Measurements from ENCODE around the gene SLFN14.
"Not testable (repeated sequence)": the region's sequence is repeated elsewhere in the genome, so short reads cannot be mapped to it uniquely, and the experiment has no call there.

SLFN14 gene

DNA sequence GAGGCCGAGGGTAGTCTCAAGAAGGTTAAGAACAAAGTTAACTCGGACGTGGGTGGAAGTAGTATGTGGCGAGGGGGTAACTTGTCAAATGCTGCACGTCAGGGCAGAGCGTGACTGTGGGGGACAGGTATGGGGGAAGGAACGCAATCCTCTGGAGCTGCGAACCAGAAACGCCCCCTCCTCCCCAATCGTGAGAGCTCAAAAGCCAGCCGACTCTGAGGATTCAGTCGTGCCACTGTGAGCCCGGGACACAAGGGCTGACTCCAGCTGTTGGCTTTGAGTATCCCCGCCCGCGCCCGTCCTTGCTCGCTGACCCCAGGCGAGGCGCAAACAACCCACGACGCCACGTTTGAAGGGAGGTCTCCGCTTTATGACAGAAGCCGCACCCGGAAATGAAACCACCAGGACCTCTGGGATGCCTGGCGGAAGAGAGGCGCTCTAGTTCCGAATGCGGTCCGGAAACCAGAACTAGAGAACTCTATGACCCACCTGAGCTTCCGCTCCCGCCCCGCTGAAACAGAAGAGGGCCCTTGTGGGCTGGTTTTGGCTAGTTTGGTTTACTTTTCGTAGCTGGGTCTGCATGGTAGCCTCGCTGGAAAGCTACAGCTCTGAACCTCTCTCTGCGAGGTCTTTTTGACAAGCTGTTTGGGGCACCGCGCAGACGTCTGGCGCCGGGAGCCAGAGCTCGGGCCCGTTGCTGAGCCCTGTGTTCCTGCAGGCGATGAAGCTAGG is 17.7 kb upstream of the SLFN14 start, which contains the start of gene PEX12:
Gene PEX12 (minus strand): TSS at position 375 of the 732 bp plus-strand sequence. CDS start 550 bp downstream, outside the sequence.
- peak; percentile 97 for ATAC-seq
- peaks cover 7% of the 10 kb centered on the region for H3K36me3 Mint-ChIP-seq (ENCODE audit: low read depth)
- H3K4me3 Mint-ChIP-seq, result peak within 1 kb of the TSS; percentile 99
- peak; percentile 87 for DNase-seq
- no peaks in the 10 kb centered on the region for H3K9me3 Mint-ChIP-seq
- H3K27ac Mint-ChIP-seq, result peak within 1 kb of the TSS; percentile 98
- H3K4me1 Mint-ChIP-seq, result peaks cover 29% of the 10 kb centered on the region
- H3K27me3 Mint-ChIP-seq, result no peaks in the 10 kb centered on the region

DNA sequence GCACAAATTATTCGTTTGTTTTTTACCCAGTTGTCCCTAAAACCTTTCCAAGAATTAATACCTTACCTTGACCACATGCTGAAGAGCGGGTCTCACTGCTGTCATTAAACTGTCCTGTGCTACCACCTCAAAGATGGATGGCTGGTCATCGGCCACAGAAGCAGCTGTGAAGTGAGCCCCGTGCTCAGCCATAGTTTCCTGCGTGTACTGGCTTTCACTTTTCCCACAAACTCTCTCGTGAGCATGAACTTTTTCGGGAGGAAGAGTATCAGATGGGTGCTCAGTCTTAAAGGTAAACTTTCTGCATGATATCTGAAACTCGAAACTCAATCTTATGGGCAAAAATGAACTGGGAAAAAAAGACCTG is 17.2 kb upstream of the SLFN14 start:
- Mint-ChIP-seq H3K9me3 (no peaks in the 10 kb centered on the region), H3K36me3 (ENCODE audit: low read depth) (peaks cover 7% of the 10 kb centered on the region), H3K4me3 (peak overlapping the region; percentile 99), H3K27ac (peak overlapping the region; percentile 98), H3K4me1 (peaks cover 29% of the 10 kb centered on the region), H3K27me3 (no peaks in the 10 kb centered on the region)
- ATAC-seq, result no peak
- no peak for DNase-seq

DNA sequence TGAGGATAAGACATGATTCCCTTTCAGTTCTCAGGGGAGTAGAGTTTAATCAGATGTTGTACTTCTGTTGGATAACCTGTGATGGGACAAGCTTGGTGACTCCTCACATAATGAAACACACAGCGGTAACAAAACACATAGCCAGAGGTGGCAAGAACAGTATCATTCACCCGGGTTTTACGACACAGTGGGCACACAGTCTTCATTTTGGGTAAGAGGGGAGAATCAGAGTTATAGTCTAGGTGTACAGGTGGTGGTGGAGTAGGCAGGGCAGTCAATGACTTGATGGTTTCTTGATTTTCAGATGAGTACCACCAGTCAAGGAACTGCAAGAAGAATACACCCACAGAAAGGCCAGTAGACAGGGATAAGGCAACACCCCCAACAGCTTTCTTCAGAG is 15.1 kb upstream of the SLFN14 start:
- Mint-ChIP-seq H3K36me3 (ENCODE audit: low read depth) (peaks cover 9% of the 10 kb centered on the region), H3K27ac (peak overlapping the region; percentile 44), H3K4me1 (peaks cover 32% of the 10 kb centered on the region), H3K27me3 (no peaks in the 10 kb centered on the region), H3K9me3 (no peaks in the 10 kb centered on the region), H3K4me3 (no peak overlapping the region)
- ATAC-seq, result no peak
- DNase-seq, result no peak

DNA sequence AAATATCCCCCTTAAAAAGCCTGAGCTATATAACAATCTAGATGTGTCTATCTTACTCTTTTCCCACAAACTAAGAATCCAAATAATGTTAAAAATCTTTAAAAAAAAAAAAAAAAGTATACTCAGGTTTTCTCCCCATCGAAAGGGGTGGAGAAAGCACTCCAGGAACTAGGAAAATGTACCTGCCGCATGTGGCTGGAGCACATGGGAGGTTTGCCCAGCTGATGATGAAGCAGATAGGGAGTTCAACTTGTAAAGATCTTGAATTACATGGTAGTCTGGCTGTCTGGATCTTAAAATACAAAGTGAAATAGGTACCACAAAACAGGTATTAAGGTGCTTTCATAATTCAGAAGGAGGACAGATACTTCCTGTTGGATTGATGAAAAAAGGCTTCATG is 8.8 kb upstream of the SLFN14 start:
- DNase-seq (no peak), ATAC-seq (no peak)
- Mint-ChIP-seq H3K27me3 (no peaks in the 10 kb centered on the region), H3K9me3 (no peaks in the 10 kb centered on the region), H3K36me3 (ENCODE audit: low read depth) (peaks cover 14% of the 10 kb centered on the region), H3K4me1 (peaks cover 40% of the 10 kb centered on the region), H3K4me3 (peak overlapping the region; percentile 99), H3K27ac (peak overlapping the region; percentile 99)

DNA sequence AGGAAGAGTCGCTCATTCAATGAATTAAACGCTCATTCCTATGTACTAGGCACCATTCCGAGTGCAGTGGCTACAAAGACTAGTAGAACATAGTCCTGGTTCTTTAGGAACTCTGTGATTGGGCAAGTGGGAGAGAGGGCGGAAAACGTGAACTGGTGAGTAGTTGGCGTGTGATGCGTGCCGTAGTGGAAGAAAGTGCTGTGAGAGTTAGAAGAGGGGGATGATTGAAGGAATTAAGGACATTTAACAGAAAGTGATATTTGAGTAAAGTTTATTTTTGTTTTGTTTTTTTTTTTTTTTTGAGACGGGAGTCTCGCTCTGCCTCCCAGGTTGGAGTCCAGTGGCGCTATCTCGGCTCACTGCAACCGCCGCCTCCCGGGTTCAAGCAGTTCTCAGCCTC is 7.9 kb upstream of the SLFN14 start:
- peaks cover 12% of the 10 kb centered on the region for H3K36me3 Mint-ChIP-seq (ENCODE audit: low read depth)
- H3K27me3 Mint-ChIP-seq, result no peaks in the 10 kb centered on the region
- ATAC-seq (peak; percentile 72), DNase-seq (peak; percentile 54)
- H3K4me3 Mint-ChIP-seq, result peak overlapping the region; percentile 99
- peaks cover 40% of the 10 kb centered on the region for H3K4me1 Mint-ChIP-seq
- H3K27ac Mint-ChIP-seq, result peak overlapping the region; percentile 99
- H3K9me3 Mint-ChIP-seq, result no peaks in the 10 kb centered on the region

DNA sequence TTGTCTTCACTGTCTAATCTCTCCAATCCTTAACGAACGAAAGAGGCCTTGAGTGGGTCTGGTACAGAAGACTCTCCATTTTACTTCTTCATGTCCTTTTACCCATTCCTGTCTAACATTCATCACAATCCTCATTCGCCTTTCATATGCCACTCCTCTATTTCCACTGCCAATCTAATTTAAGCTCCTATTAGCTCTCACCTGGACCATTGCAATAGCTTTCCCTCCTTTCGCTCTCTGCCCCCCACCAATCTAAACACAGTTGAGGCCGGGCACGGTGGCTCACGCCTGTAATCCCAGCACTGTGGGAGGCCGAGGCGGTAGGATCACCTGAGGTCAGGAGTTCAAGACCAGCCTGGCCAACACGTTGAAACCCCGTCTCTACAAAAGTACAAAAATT is 6.3 kb upstream of the SLFN14 start:
- Mint-ChIP-seq H3K4me3 (peak overlapping the region; percentile 99), H3K4me1 (peaks cover 40% of the 10 kb centered on the region), H3K27ac (peak overlapping the region; percentile 40), H3K9me3 (no peaks in the 10 kb centered on the region), H3K36me3 (ENCODE audit: low read depth) (peaks cover 12% of the 10 kb centered on the region), H3K27me3 (no peaks in the 10 kb centered on the region)
- DNase-seq (no peak), ATAC-seq (no peak)

DNA sequence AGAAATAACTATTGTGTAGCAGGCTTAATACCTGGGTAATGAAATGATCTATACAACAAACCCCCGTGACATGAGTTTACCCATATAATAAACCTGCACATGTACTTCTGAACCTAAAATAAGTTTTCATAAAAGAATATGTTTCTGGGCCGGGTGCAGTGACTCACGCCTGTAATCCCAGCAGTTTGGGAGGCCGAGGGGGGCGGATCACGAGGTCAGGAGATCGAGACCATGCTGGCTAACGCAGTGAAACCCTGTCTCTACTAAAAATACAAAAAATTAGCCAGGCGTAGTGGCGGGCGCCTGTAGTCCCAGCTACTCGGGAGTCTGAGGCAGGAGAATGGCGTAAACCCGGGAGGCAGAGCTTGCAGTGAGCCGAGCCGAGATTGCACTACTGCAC is 2.6 kb upstream of the SLFN14 start:
- H3K27me3 Mint-ChIP-seq; ATAC-seq; H3K9me3 Mint-ChIP-seq; H3K36me3 Mint-ChIP-seq (ENCODE audit: low read depth); H3K27ac Mint-ChIP-seq; H3K4me3 Mint-ChIP-seq; DNase-seq: not testable (repeated sequence)
- H3K4me1 Mint-ChIP-seq, result peaks cover 22% of the 10 kb centered on the region

DNA sequence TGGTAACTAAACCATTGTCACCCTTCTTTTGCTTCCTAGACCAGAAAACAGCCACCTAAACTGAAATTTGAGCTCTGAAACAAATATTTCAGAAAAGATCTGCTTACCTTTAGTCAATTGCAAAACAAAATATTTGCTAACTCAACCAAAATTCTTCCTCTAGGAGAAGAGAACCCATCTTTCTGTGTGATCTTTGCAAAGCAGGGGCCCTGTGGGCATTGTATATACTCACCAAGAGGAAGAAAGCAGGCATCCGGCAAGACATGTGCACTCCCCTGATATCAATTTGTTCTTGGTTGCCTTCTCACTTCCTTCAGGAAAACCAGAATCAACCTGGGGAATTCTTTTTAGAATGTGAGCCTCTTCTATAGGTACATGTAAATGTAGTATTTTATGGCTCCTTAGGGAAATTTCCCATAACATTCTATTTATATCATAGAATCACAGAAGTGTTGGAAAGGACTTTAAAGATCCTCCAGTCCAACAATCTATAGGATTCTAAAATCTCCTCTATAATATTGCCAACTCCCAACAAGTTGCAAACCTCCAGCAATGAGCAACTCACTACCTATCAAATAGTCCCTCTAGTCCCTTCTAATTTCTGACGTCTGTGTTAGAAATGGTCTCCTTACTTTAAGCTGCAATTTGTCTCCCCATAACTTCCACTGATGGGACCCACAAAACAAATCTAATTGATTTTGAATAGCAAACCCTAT is 966 bp downstream of the SLFN14 start:
- H3K27ac Mint-ChIP-seq, result no peak overlapping the region
- H3K4me3 Mint-ChIP-seq, result no peak overlapping the region
- no peak for DNase-seq
- ATAC-seq, result no peak
- no peaks in the 10 kb centered on the region for H3K9me3 Mint-ChIP-seq
- H3K4me1 Mint-ChIP-seq, result peaks cover 9% of the 10 kb centered on the region
- H3K27me3 Mint-ChIP-seq, result peaks cover 5% of the 10 kb centered on the region
- no peaks in the 10 kb centered on the region for H3K36me3 Mint-ChIP-seq (ENCODE audit: low read depth)

DNA sequence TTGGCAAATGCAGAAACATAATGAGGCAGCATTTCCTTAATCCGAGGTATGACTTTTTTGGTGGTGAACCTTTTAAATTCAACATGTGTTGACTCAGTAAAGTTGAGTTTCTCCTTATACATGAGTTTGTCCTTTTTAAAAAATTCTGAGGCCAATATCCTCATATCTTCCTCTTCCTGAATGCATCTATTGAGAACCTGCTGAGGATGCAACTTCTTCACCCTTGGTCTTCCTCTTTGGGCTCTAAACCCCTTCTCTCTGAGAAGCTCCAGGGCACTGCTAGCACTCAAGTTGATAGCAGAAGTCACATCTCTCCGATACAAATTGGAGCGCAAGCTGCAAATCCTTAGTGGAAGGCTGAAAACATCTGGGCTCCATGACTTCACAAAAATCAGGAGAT is 3.3 kb downstream of the SLFN14 start:
- Mint-ChIP-seq H3K27ac (no peak overlapping the region), H3K4me1 (peaks cover 9% of the 10 kb centered on the region), H3K27me3 (peaks cover 5% of the 10 kb centered on the region), H3K9me3 (no peaks in the 10 kb centered on the region), H3K36me3 (ENCODE audit: low read depth) (no peaks in the 10 kb centered on the region), H3K4me3 (no peak overlapping the region)
- DNase-seq (no peak), ATAC-seq (no peak)

DNA sequence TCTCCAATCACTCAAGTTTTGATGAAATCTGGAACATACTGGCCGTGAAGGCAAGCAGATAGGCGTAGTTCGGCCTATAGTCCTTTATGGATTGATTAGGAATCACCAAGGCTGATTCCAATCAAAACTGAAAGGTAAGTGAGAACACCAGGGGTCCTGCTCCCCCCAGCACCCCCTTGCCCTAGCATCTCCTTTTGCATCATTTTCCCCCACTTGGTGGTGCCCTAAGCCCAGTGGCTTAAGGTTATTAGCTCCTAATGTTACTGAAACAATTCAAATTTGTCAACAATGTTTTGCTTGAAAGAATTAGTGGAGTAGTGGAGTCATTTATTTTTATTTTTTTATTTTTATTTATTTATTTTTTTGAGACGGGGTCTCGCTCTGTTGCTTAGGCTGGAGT is 4.9 kb downstream of the SLFN14 start:
- DNase-seq (no peak), ATAC-seq (no peak)
- H3K27ac Mint-ChIP-seq, result no peak overlapping the region
- H3K9me3 Mint-ChIP-seq, result no peaks in the 10 kb centered on the region
- H3K4me3 Mint-ChIP-seq, result no peak overlapping the region
- peaks cover 5% of the 10 kb centered on the region for H3K27me3 Mint-ChIP-seq
- peaks cover 5% of the 10 kb centered on the region for H3K4me1 Mint-ChIP-seq
- no peaks in the 10 kb centered on the region for H3K36me3 Mint-ChIP-seq (ENCODE audit: low read depth)

DNA sequence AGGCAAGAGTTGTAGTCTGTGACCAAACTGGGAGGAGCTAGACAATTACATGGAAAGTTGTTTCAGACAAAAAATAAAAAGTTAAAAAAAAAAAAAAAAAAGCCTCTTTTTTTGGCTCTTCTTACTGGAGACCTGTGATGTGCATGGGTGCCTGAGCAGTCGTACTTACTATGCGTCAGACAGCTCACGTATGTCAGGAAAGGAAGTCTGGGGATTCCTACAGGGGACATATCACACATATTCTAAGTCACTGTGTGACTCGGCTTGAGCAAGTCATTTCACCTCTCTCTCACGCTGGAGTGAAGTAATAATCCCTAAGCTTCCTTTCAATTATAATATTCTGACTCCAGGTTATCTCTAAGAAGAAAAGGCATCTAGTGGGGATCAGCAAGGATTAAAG is 6.0 kb downstream of the SLFN14 start:
- no peak overlapping the region for H3K27ac Mint-ChIP-seq
- peaks cover 5% of the 10 kb centered on the region for H3K27me3 Mint-ChIP-seq
- peaks cover 2% of the 10 kb centered on the region for H3K4me1 Mint-ChIP-seq
- H3K4me3 Mint-ChIP-seq, result no peak overlapping the region
- ATAC-seq (peak; percentile 78), DNase-seq (no peak)
- H3K9me3 Mint-ChIP-seq, result no peaks in the 10 kb centered on the region
- no peaks in the 10 kb centered on the region for H3K36me3 Mint-ChIP-seq (ENCODE audit: low read depth)

DNA sequence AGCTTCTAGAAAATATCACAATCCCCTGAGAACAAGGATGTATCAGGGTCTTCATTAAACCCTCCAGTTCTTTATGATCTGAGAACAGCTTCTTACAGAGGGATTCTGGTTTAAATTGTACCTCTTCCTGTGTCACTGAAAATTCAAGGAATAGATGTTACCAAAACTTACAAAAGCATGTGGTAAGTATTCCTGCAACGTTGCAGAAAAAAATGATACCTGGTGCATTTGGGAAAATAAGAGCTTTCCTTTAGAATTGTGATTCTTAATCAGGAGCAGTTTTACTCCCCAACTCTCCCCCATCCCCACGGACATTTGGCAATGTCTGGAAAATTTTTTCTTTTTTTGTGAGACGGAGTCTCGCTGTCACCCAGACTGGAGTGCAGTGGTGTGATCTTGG is 7.3 kb downstream of the SLFN14 start:
- no peaks in the 10 kb centered on the region for H3K27me3 Mint-ChIP-seq
- no peaks in the 10 kb centered on the region for H3K9me3 Mint-ChIP-seq
- ATAC-seq, result no peak
- H3K27ac Mint-ChIP-seq, result no peak overlapping the region
- no peak overlapping the region for H3K4me3 Mint-ChIP-seq
- H3K36me3 Mint-ChIP-seq (ENCODE audit: low read depth), result no peaks in the 10 kb centered on the region
- H3K4me1 Mint-ChIP-seq, result peaks cover 7% of the 10 kb centered on the region
- DNase-seq, result no peak

DNA sequence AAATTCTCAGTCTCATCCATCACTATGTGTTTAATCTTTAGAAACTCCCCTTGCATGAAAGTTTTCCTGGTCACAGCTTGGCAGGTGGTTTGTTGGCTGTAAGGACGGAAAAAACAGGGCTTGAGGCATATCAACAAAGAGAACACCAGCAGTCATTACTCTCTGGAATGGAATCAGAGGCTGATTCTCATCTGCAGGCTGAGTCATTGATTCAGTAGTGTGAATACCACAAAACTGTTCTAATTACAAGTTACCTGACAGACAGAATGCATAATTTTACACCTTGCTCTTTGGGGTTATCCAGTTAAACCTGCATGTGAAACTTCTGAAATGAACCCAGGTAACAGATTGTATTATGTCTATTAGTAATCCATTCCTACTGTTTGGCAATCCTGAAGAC is 11.6 kb downstream of the SLFN14 start:
- no peaks in the 10 kb centered on the region for H3K27me3 Mint-ChIP-seq
- no peak overlapping the region for H3K27ac Mint-ChIP-seq
- H3K36me3 Mint-ChIP-seq (ENCODE audit: low read depth), result no peaks in the 10 kb centered on the region
- no peak overlapping the region for H3K4me3 Mint-ChIP-seq
- DNase-seq (no peak), ATAC-seq (no peak)
- no peaks in the 10 kb centered on the region for H3K9me3 Mint-ChIP-seq
- H3K4me1 Mint-ChIP-seq, result peaks cover 26% of the 10 kb centered on the region

DNA sequence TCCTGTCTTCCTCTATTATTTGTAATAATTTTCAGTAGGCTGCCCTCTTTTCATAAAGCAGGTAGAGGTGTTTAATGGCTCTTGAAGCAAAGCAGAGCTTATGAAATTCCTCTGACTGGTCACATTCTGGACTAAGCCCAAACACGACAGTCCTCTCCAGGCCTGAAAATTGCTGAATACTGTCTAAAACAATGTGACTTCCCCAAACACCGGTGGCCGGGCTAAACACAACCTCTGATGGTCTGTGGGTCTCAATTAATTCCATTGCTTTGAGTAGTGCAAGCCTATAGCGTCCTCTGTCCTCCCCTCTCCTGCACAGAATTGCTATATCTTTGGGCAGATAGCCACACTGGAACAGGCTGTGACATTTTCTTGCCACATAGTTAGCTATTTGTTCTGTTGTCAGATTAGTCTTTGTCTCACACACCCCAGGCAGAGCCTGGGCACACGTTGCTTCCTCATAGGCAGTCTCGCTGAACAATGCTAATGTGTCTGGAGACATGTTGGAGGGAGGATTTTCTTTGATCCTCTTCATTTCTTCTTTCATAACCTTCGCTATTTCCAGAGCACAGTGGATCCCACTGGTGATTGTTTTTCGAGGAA is 12.3 kb downstream of the SLFN14 start:
- no peak for ATAC-seq
- no peaks in the 10 kb centered on the region for H3K27me3 Mint-ChIP-seq
- H3K9me3 Mint-ChIP-seq, result no peaks in the 10 kb centered on the region
- H3K27ac Mint-ChIP-seq, result no peak overlapping the region
- H3K36me3 Mint-ChIP-seq (ENCODE audit: low read depth), result no peaks in the 10 kb centered on the region
- peaks cover 30% of the 10 kb centered on the region for H3K4me1 Mint-ChIP-seq
- no peak overlapping the region for H3K4me3 Mint-ChIP-seq
- DNase-seq, result no peak

DNA sequence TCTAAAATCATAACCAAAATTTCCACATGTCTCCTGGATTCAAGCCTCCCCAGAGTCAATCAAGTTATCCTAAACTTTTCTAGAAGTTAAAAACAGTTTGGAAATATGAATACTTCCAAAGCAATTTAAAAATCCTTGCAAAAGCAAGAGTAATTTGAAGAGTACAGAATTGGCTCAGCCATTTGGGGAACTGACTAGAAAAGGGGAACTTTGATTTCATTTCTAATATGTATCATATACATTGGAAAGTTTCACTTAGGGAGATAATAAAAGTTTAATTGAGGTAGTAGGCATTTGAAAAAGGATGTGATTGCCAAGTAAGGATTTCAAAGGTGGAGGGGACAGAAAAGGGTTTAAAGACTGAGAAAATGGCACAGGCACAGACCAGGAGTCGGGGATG is 14.1 kb downstream of the SLFN14 start:
- H3K4me1 Mint-ChIP-seq, result peaks cover 38% of the 10 kb centered on the region
- no peaks in the 10 kb centered on the region for H3K9me3 Mint-ChIP-seq
- H3K27me3 Mint-ChIP-seq, result no peaks in the 10 kb centered on the region
- ATAC-seq (peak; percentile 10), DNase-seq (no peak)
- H3K4me3 Mint-ChIP-seq, result no peak overlapping the region
- peak overlapping the region; percentile 1 for H3K27ac Mint-ChIP-seq
- no peaks in the 10 kb centered on the region for H3K36me3 Mint-ChIP-seq (ENCODE audit: low read depth)

All from activated naive CD8-positive, alpha-beta T cell treated with anti-CD3 and anti-CD28 coated beads, Interleukin-2, amount 50 U/mL, for 24 hours (primary cell).